ENCODE measurements around the gene LPA.

DNA sequence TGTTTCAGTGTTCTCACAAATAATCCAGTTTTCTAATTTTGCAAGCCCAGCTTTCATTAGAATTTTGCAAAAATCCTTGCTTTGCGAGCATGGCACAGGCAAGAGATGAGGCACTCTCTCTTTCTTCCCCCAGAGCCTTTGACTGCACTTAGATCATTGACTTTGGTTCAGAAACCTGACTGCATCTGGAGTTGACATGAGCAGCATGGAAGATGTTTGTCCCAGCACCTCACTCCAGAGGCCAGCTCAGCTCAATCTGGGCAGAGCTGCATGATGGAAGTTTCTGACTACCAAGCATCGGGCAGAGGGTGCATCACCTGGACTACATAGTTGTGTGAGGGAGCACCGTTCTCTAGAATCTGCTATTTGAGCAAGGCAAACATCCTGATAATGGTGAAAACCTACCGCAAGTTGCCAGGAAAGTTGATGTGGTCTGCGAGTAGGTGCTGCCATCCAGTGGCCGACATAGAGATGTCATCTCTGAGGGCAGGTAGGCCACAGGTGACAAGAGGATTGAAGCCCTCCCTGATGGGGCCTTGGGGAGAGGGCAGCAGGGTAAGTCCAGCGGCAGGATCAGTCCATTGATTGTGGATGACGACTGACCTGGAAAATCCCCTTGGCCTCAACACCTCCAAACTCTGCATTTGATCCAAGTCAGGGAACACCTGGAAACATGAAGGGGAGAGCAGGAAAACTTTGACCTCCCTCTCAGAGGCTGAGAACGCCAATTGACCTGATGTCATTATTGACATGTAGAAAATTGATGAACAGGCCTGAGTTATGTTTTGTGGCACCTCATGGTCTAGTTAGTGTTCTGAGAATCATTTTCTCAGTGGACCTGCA lies 3.8 kb upstream of the LPA start:
- TF ChIP-seq CTCF (IDR thresholded peaks at IDR 0.05; ENCODE audit: insufficient read depth, low read depth, low read length) (no peak), EZH2 (IDR thresholded peaks at IDR 0.05; ENCODE audit: insufficient read depth, low read length) (no peak)

Data from astrocyte (in vitro differentiated cells and primary cell).